GM19025 (cell line): ENCODE data around the gene CPOX.

Experiments used
- ATAC-seq: cut with Tn5 transposase; IDR thresholded peaks from one replicate; pipeline ENCODE4 v1.9.1; 2021; ENCODE audit warnings: mild to moderate bottlenecking, low read depth, moderate library complexity; ENCODE audit not compliant: unreplicated experiment

The CPOX gene

GRCh38 chr3:98545940-98546339 is 47.5 kb downstream of the CPOX start:
- peak; percentile 39 for ATAC-seq

GRCh38 chr3:98542623-98543022 is 50.8 kb downstream of the CPOX start:
- ATAC-seq = no peak

GRCh38 chr3:98541695-98542094 is 51.7 kb downstream of the CPOX start:
- no peak for ATAC-seq

- peak; percentile 38 for ATAC-seq
Observed at GRCh38 chr3:98540346-98540745, 53.1 kb downstream of the CPOX start.

- ATAC-seq = peak; percentile 66
Observed at GRCh38 chr3:98536456-98537017, 56.9 kb downstream of the CPOX start.

- ATAC-seq = no peak
Observed at GRCh38 chr3:98534734-98535133, 58.7 kb downstream of the CPOX start.

GRCh38 chr3:98534168-98534567 is 59.2 kb downstream of the CPOX start:
- ATAC-seq = no peak

- no peak for ATAC-seq
Observed at GRCh38 chr3:98532709-98533571, 60.5 kb downstream of the CPOX start.

- no peak for ATAC-seq
Observed at GRCh38 chr3:98532275-98532637, 61.2 kb downstream of the CPOX start.

GRCh38 chr3:98531622-98532274 is 61.7 kb downstream of the CPOX start, which contains the start of gene GPR15:
Gene GPR15, plus strand, starts transcription at chr3:98531978. Its CDS starts 56 bp downstream, at chr3:98532034.
- no peak for ATAC-seq

GRCh38 chr3:98530676-98531075 is 62.7 kb downstream of the CPOX start:
- no peak for ATAC-seq

- ATAC-seq = no peak
Observed at GRCh38 chr3:98529856-98530459, 63.5 kb downstream of the CPOX start.
